HG03097 (cell line): Measurements from ENCODE around the gene NACC2.
"Not testable (repeated sequence)": the region's sequence is repeated elsewhere in the genome, so short reads cannot be mapped to it uniquely, and the experiment has no call there.

ENCODE experiments used
- ATAC-seq: cut with Tn5 transposase; IDR thresholded peaks from one replicate; pipeline ENCODE4 v1.9.1; 2021; ENCODE audit not compliant: unreplicated experiment, low FRiP score

Gene NACC2

GRCh38 chr9:136026943-136027289 lies 68.2 kb downstream of the NACC2 start:
- not testable (repeated sequence) for ATAC-seq

- ATAC-seq, result no peak
These were observed 68.7 kb downstream of the NACC2 start for GRCh38 chr9:136026266-136026942.

- ATAC-seq, result no peak
These were observed 69.6 kb downstream of the NACC2 start for GRCh38 chr9:136025481-136025880.

GRCh38 chr9:136024696-136025316 lies 70.3 kb downstream of the NACC2 start:
- ATAC-seq, result no peak

GRCh38 chr9:136024286-136024685 lies 70.8 kb downstream of the NACC2 start:
- no peak for ATAC-seq

GRCh38 chr9:136023410-136024225 lies 71.5 kb downstream of the NACC2 start:
- ATAC-seq, result no peak

GRCh38 chr9:136022731-136023409 lies 72.2 kb downstream of the NACC2 start:
- no peak for ATAC-seq

GRCh38 chr9:136021872-136022681 lies 73.0 kb downstream of the NACC2 start:
- ATAC-seq, result no peak

- no peak for ATAC-seq
These were observed 73.8 kb downstream of the NACC2 start for GRCh38 chr9:136021171-136021871.

GRCh38 chr9:136020671-136021070 lies 74.4 kb downstream of the NACC2 start:
- ATAC-seq, result no peak

- ATAC-seq, result no peak
These were observed 74.9 kb downstream of the NACC2 start for GRCh38 chr9:136020206-136020605.

- ATAC-seq, result no peak
These were observed 75.4 kb downstream of the NACC2 start for GRCh38 chr9:136019681-136020060.

- no peak for ATAC-seq
These were observed 75.9 kb downstream of the NACC2 start for GRCh38 chr9:136019041-136019680.

- ATAC-seq, result no peak
These were observed 76.6 kb downstream of the NACC2 start for GRCh38 chr9:136018257-136019031.

- no peak for ATAC-seq
These were observed 77.5 kb downstream of the NACC2 start for GRCh38 chr9:136017289-136018190.

- no peak for ATAC-seq
These were observed 78.4 kb downstream of the NACC2 start for GRCh38 chr9:136016572-136017288.
